Suppressor macrophage treated with lipopolysaccharide for 4 hours (primary cell): ENCODE results near the gene COL6A1.
"Not testable (repeated sequence)": the region's sequence is repeated elsewhere in the genome, so short reads cannot be mapped to it uniquely, and the experiment has no call there.

Experiments
- DNase-seq: peaks from one replicate; pipeline ENCODE4 v3.0.0-alpha.2; 2020

COL6A1 gene

DNA sequence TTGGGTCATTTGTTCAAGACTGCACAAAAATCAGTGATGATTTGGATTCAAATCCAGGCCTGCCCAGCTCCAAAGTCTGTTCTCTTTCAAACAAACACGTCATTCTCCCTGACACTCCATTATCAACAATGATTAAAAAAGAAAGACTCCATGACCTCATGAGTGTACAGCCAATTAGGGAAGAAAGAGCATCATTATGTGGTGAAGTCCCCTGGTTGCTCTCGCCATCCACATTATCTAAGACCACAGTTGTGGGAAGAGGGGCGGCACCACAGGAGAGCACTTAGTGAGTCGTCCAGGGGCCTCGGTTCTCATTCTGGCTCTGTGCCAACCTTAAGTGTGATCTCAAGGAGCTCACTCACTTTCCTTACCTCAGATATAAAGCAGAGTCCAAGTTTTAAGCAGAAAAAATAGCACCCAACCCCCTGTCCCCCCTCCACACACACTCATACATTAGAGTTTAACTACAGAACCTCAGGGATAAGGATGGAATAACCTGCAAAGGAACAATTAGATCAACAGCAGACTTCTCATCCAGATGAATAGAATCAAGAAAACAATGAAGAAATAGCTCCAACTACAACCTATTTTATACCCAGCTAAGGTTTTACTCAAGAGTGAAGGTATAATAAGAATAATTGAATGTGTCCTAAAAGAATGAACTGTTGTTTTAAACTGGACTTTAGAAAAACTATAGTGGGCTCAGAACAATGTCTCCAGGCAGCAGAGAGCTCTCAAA lies 47.8 kb downstream of the COL6A1 start:
- no peak for DNase-seq

- no peak for DNase-seq
Measured at GRCh38 chr21:46031484-46031883, 49.9 kb downstream of the COL6A1 start.

GRCh38 chr21:46032100-46032499 lies 50.5 kb downstream of the COL6A1 start:
- no peak for DNase-seq

DNA sequence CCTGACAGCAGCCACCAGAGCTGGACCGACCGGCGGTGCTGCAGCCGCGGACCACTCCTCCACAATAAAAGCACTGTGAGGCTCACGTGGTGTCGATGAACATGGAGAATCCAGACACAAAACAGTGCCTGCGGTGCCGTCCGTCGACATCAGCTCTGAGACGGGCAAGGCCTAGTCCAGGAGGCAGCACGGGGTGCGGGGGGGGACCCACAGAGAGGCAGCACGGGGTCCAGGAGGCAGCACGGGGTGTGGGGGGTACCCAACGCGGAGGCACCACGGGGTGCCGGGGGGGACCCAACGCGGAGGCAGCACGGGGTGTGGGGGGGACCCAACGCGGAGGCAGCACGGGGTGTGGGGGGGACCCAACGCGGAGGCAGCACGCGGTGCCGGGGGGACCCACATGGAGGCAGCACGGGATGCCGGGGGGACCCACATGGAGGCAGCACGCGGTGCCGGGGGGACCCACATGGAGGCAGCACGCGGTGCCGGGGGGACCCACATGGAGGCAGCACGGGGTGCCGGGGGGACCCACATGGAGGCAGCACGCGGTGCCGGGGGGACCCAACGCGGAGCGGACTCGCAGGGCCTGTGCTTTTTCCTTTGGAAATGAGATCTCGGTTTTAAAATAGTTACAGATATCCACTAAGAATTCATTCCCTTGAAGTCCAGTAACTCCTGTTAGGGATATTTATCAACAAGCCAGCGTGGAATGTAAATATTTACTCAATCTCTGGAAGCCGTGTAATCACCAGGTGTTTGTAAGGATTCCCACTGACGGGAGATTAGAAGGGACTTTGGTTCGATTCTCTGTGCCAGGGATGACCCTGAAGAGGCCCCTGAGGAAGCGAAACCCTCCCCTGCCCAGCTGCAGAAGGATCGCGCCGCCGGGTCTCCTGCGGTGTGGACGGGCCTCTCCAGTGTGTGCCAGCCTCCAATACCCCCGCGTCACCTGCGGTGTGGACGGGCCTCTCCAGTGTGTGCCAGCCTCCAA lies 52.1 kb downstream of the COL6A1 start:
- no peak for DNase-seq

DNA sequence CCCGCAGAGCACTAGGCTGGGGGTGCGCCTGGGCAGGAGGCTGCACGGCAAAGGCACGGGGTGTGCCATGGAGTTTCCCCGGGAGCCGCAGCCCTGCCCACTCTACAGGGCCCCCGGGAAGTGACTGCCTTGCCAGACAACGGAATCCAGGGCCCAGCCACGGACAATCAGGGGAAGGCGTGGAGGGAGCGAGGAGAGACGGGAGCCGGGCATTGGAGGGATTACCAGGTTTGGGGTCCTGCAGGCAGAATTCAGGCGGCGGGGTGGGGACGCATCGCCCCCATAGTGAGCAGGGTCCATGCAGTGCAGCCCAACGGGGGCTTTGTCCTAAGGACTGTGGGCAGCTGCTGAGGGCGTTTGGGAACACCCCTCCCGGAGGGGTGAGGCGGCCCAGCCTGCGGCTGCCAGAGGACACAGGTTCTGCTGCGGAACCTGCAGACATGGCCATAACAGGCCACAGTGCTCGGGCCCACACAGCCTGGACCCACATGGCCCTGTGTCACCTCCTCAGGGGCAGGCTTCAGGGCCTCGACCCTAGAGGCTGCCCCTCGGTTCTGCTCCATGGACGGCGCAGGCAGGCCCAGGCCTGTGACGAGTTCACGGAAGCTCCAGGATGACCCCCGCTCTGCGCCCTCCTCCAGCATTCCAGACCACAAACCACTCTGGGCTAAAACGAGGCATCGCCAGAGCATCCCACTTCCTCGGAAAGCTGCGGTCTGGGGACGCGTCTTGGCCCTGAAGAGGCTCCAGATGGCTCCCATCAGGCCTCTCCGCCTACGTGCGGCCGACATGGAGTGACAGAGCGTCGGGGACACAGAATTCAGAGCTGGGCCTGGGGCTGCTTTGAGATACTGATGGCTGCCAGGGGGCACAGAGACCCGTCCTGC lies 54.5 kb downstream of the COL6A1 start:
- no peak for DNase-seq

DNA sequence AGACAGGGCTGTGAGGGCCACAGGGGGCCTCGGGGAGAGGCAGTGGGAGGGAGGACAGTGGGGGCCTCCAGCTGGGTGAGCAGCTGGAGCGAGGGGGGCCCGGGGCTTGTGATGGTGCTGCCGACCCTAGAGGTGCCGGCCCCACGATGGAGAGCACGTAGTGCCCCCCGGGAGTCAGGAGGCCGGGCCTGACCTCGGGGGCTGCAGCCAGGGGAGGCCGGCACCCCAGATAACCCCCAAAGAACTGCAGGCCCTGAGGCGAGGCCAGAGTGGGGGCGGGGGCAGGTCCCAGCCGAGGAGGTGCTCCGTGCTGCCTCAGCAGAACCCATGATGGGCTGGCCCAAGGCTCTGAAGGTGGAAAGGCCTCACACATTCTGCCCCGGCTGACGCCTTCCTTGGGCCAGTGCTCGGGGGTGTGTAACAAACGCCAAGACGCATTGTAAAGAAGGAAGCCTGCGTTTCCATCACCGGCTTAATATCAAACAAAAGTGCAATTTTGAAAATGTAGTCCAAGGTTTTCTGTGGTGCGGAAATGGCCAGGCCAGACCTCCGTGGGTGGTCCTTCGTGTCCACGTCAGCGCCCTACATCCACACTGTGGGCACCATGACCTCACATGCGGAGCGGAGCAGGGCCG lies 55.2 kb downstream of the COL6A1 start:
- no peak for DNase-seq

GRCh38 chr21:46037331-46038325 lies 56.1 kb downstream of the COL6A1 start:
- no peak for DNase-seq

GRCh38 chr21:46038341-46038829 lies 56.8 kb downstream of the COL6A1 start:
- no peak for DNase-seq

- no peak for DNase-seq
Measured at GRCh38 chr21:46038871-46039397, 57.4 kb downstream of the COL6A1 start.

GRCh38 chr21:46039891-46040660 lies 58.5 kb downstream of the COL6A1 start:
- no peak for DNase-seq

- DNase-seq: no peak
Measured at GRCh38 chr21:46040707-46041106, 59.1 kb downstream of the COL6A1 start.

DNA sequence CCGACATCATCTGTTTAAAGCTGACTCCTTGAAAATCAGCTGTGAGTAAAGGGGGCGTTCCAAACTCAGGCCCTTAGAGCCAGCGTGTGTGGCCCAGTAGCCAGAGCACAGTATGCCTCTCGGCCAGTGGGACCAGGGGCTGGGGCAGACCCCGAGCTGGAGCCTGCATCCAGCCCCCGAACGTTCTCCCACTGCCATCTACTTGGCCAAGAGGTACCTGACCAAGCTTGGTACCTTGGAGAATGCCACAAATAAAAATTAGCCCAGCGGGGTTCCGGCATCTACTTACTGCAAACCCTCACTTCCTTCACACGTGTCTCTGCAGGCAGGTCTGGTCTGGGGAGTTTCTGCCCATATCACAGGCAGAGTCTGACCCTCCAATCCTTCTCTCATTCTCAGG lies 59.6 kb downstream of the COL6A1 start:
- no peak for DNase-seq

DNA sequence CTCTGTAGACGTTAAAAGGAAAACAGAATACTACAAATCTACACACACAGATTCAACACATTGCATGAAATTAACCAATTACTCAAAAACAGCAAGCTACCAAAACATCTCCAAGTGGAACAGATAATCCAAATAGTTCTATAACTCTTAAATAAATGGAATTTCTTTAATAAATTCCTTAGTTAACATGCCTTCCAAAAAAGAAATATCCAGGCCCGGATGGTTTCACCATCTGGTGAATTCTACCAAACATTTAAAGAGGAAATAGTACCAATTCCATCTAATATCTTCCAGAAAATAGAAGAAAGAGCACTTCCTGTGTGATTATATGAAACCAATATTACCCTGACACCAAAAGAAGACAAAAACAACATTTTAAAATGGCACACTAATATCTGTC lies 63.6 kb downstream of the COL6A1 start:
- DNase-seq: no peak

DNA sequence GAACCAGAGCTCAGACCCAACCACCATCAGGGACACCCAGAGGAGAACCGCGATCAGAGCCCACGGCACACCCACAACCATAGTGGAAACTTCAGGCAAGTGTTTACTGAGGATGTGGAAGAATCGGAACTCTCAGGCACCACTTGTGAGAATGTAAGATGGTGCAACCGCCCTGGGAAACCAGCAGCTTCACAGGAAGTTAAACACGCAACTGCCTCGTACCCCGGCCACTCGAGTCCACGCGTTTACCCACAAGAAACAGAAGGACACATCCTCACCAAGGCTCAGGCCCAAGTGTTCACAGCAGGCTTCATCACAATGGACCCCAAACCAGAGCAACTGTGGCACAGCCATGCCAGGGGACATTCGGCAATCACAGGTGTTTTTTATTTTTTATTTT lies 64.9 kb downstream of the COL6A1 start:
- DNase-seq: no peak

DNA sequence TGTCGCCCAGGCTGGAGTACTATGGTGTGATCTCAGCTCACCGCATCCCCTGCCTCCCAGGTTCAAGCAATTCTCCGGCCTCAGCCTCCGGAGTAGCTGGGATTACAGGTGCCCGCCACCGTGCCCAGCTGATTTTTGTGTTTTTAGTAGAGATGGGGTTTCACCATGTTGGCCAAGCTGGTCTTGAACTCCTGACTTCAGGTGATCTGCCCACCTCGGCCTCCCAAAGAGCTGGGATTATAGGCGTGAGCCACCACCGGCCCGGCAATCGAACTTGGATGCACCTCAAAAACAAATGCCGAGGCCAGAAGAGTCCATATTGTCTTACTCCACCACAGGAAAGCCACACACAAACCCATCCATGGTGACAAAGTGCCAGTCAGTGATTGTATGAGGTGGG lies 65.3 kb downstream of the COL6A1 start:
- not testable (repeated sequence) for DNase-seq

GRCh38 chr21:46048926-46049889 lies 67.6 kb downstream of the COL6A1 start:
- no peak for DNase-seq

- no peak for DNase-seq
Measured at GRCh38 chr21:46049890-46050667, 68.5 kb downstream of the COL6A1 start.
